GM23338 (cell line): ENCODE results near the gene ATXN8OS. TPM values are rescaled to one million over a fixed set of nuclear protein-coding genes. Genes with fewer than 3 reads are reported as not detected.

ENCODE experiments used
- ATAC-seq: fragments of 200-7000 bp; cut with Tn5 transposase; 3 replicates; pipeline ENCODE4 v1.9.1; 2020
- DNase-seq: peaks from one replicate; pipeline ENCODE4 v3.0.0-alpha.2; 2015; ENCODE audit warnings: low spot score
- H2AFZ ChIP-seq: fragments of 200-600 bp; sonication (generic); 2 replicates; pipeline ENCODE4 v1.8.0; 2016; ENCODE audit warnings: antibody characterized with exemption, mild to moderate bottlenecking, moderate library complexity
- H3F3A ChIP-seq: fragments of 200-600 bp; sonication (generic); replicated peaks from 2 replicates; pipeline ENCODE4 v1.8.0; 2017; ENCODE audit warnings: antibody characterized with exemption, mixed run types, low read depth
- H3K27ac ChIP-seq: fragments of 200-600 bp; sonication (generic); 2 replicates; pipeline ENCODE4 v1.6.1; 2016; ENCODE audit warnings: low read depth
- H3K27me3 ChIP-seq: fragments of 200-600 bp; sonication (generic); 2 replicates; pipeline ENCODE4 v1.8.0; 2016; ENCODE audit warnings: mild to moderate bottlenecking, mixed run types, moderate library complexity; ENCODE audit not compliant: insufficient read depth
- H3K36me3 ChIP-seq: fragments of 200-600 bp; sonication (generic); 2 replicates; pipeline ENCODE4 v1.8.0; 2016; ENCODE audit warnings: mild to moderate bottlenecking; ENCODE audit not compliant: insufficient read depth
- H3K4me1 ChIP-seq: fragments of 200-600 bp; sonication (generic); 2 replicates; pipeline ENCODE4 v1.8.0; 2016; ENCODE audit warnings: mild to moderate bottlenecking, moderate library complexity; ENCODE audit not compliant: insufficient read depth
- H3K4me2 ChIP-seq: fragments of 200-600 bp; sonication (generic); 2 replicates; pipeline ENCODE4 v1.7.1; 2017; ENCODE audit warnings: mixed run types
- H3K4me3 ChIP-seq: fragments of 200-600 bp; sonication (generic); 2 replicates; pipeline ENCODE4 v1.6.1; 2016; ENCODE audit warnings: mixed run types
- H3K79me2 ChIP-seq: fragments of 200-600 bp; sonication (generic); replicated peaks from 2 replicates; pipeline ENCODE4 v1.8.0; 2017; ENCODE audit warnings: mild to moderate bottlenecking; ENCODE audit not compliant: insufficient read depth
- H3K9me2 ChIP-seq: fragments of 200-600 bp; sonication (generic); 2 replicates; pipeline ENCODE4 v1.8.0; 2017; ENCODE audit not compliant: insufficient read depth
- H4K20me1 ChIP-seq: fragments of 200-600 bp; sonication (generic); replicated peaks from 2 replicates; pipeline ENCODE4 v1.8.0; 2017; ENCODE audit warnings: mild to moderate bottlenecking; ENCODE audit not compliant: insufficient read depth
- H3K27ac Mint-ChIP-seq: 2 replicates; pipeline ENCODE4 v1.8.0; 2020; ENCODE audit warnings: inconsistent platforms, mild to moderate bottlenecking, moderate library complexity, mixed read lengths
- H3K27me3 Mint-ChIP-seq: 3 replicates; pipeline ENCODE4 v1.8.0; 2022; ENCODE audit warnings: low read depth, mild to moderate bottlenecking, moderate library complexity, mixed read lengths, inconsistent platforms; ENCODE audit not compliant: insufficient read depth, poor library complexity
- H3K36me3 Mint-ChIP-seq: 3 replicates; pipeline ENCODE4 v1.8.0; 2021; ENCODE audit warnings: low read depth, mild to moderate bottlenecking, inconsistent platforms, moderate library complexity, mixed read lengths
- H3K4me1 Mint-ChIP-seq: 3 replicates; pipeline ENCODE4 v1.8.0; 2020; ENCODE audit warnings: mild to moderate bottlenecking, inconsistent platforms, mixed read lengths
- H3K4me3 Mint-ChIP-seq: 3 replicates; pipeline ENCODE4 v1.8.0; 2021; ENCODE audit warnings: moderate library complexity, mild to moderate bottlenecking, inconsistent platforms, mixed read lengths
- H3K9me3 Mint-ChIP-seq: 3 replicates; pipeline ENCODE4 v1.8.0; 2020; ENCODE audit warnings: moderate library complexity, mild to moderate bottlenecking, inconsistent platforms, mixed read lengths
- EZH2 ChIP-seq: fragments of 200-600 bp; sonication (generic); IDR thresholded peaks from one replicate; pipeline ENCODE4 v1.8.0; 2017; ENCODE audit warnings: antibody characterized with exemption, mild to moderate bottlenecking, low read depth; ENCODE audit not compliant: unreplicated experiment
- STAT1 ChIP-seq: IDR thresholded peaks from one replicate; pipeline ENCODE4 v1.6.1; 2016; ENCODE audit warnings: antibody characterized with exemption; ENCODE audit not compliant: unreplicated experiment
- ZNF114 ChIP-seq: fragments of 250-450 bp; sonication (Bioruptor Pico); IDR thresholded peaks from 2 replicates; pipeline ENCODE4 v1.5.0; 2020; ENCODE audit warnings: mild to moderate bottlenecking, moderate library complexity
- polyA plus RNA-seq: library from polyadenylated mRNA; unstranded; fragments of >200 nt; fragmentation: Nextera tagmentation; extraction: Ambion mirVana; gene quantifications from 2 replicates; pipeline ENCODE4 v1.2.1, GENCODE V29; 2016
- total RNA-seq: library from RNA; depleted of rRNA; stranded (reverse); fragments of >200 nt; shearing (Covaris generic); gene quantifications from 2 replicates; pipeline ENCODE4 v1.2.3, GENCODE V29; 2014
- TF ChIP-seq, protein P1 (sequence below): fragments of 250-450 bp; sonication (Bioruptor Pico); IDR thresholded peaks from 2 replicates; pipeline ENCODE4 v1.5.0; 2020; ENCODE audit warnings: mild to moderate bottlenecking, moderate library complexity
- TF ChIP-seq, protein P2 (sequence below): IDR thresholded peaks from 2 replicates; pipeline ENCODE4 v1.6.1; 2016; ENCODE audit warnings: antibody characterized with exemption
- TF ChIP-seq, protein P3 (sequence below): IDR thresholded peaks from one replicate; pipeline ENCODE4 v1.6.1; 2018; ENCODE audit warnings: antibody characterized with exemption; ENCODE audit not compliant: unreplicated experiment
- TF ChIP-seq, protein P4 (sequence below), 2 experiments: fragments of 200-600 bp in 1 of 2; sonication (generic) in 1 of 2; conservative IDR thresholded peaks; 2 replicates each; pipeline versions ENCODE4 v1.5.1 to v1.6.1; 2016 to 2017; ENCODE audit warnings: antibody characterized with exemption in 2 of 2, low read depth in 2 of 2, mild to moderate bottlenecking in 2 of 2, moderate library complexity in 1 of 2

The ATXN8OS gene
- total and polyA plus RNA-seq, 2 experiments from 2014 or later = not detected

DNA sequence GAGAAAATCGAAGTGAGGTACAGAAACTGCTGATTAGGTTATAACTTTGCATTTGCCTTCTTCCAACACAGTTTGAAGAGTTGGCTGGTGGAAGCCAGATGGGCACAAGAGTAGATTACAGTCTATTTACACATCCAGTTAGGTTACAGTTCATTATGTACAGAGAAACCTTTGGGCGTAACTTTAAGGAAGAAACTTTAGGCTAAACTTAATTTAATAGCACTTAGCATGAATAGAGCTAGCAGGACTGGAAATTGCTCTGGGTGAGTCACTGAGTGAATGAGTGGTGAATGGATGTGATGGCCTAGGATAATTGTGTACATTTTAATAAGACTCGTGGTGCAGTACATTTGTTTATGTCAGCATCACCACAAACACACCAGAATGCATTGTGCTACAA is 63.5 kb downstream of the ATXN8OS start:
- Mint-ChIP-seq H3K27ac (no peak overlapping the region), H3K36me3 (no peaks in the 10 kb centered on the region), H3K27me3 (no peaks in the 10 kb centered on the region), H3K4me3 (no peak overlapping the region), H3K4me1 (peaks cover 4% of the 10 kb centered on the region; the same call in 2 of the 3 replicates), H3K9me3 (no peaks in the 10 kb centered on the region)
- Histone ChIP-seq H3K4me2 (no peak overlapping the region), H4K20me1 (no peaks in the 10 kb centered on the region), H3F3A (no peaks in the 10 kb centered on the region), H3K4me3 (no peak overlapping the region), H3K27ac (no peak overlapping the region), H3K36me3 (no peaks in the 10 kb centered on the region), H2AFZ (no peak overlapping the region), H3K79me2 (no peaks in the 10 kb centered on the region), H3K9me2 (no peaks in the 10 kb centered on the region), H3K27me3 (no peaks in the 10 kb centered on the region), H3K4me1 (no peaks in the 10 kb centered on the region)
- DNase-seq (no peak), ATAC-seq (no peak)
- TF ChIP-seq EZH2 (no peak), STAT1 (no peak), ZNF114 (CRISPR knock-in tag) (no peak)
- TF ChIP-seq, protein P1, sequence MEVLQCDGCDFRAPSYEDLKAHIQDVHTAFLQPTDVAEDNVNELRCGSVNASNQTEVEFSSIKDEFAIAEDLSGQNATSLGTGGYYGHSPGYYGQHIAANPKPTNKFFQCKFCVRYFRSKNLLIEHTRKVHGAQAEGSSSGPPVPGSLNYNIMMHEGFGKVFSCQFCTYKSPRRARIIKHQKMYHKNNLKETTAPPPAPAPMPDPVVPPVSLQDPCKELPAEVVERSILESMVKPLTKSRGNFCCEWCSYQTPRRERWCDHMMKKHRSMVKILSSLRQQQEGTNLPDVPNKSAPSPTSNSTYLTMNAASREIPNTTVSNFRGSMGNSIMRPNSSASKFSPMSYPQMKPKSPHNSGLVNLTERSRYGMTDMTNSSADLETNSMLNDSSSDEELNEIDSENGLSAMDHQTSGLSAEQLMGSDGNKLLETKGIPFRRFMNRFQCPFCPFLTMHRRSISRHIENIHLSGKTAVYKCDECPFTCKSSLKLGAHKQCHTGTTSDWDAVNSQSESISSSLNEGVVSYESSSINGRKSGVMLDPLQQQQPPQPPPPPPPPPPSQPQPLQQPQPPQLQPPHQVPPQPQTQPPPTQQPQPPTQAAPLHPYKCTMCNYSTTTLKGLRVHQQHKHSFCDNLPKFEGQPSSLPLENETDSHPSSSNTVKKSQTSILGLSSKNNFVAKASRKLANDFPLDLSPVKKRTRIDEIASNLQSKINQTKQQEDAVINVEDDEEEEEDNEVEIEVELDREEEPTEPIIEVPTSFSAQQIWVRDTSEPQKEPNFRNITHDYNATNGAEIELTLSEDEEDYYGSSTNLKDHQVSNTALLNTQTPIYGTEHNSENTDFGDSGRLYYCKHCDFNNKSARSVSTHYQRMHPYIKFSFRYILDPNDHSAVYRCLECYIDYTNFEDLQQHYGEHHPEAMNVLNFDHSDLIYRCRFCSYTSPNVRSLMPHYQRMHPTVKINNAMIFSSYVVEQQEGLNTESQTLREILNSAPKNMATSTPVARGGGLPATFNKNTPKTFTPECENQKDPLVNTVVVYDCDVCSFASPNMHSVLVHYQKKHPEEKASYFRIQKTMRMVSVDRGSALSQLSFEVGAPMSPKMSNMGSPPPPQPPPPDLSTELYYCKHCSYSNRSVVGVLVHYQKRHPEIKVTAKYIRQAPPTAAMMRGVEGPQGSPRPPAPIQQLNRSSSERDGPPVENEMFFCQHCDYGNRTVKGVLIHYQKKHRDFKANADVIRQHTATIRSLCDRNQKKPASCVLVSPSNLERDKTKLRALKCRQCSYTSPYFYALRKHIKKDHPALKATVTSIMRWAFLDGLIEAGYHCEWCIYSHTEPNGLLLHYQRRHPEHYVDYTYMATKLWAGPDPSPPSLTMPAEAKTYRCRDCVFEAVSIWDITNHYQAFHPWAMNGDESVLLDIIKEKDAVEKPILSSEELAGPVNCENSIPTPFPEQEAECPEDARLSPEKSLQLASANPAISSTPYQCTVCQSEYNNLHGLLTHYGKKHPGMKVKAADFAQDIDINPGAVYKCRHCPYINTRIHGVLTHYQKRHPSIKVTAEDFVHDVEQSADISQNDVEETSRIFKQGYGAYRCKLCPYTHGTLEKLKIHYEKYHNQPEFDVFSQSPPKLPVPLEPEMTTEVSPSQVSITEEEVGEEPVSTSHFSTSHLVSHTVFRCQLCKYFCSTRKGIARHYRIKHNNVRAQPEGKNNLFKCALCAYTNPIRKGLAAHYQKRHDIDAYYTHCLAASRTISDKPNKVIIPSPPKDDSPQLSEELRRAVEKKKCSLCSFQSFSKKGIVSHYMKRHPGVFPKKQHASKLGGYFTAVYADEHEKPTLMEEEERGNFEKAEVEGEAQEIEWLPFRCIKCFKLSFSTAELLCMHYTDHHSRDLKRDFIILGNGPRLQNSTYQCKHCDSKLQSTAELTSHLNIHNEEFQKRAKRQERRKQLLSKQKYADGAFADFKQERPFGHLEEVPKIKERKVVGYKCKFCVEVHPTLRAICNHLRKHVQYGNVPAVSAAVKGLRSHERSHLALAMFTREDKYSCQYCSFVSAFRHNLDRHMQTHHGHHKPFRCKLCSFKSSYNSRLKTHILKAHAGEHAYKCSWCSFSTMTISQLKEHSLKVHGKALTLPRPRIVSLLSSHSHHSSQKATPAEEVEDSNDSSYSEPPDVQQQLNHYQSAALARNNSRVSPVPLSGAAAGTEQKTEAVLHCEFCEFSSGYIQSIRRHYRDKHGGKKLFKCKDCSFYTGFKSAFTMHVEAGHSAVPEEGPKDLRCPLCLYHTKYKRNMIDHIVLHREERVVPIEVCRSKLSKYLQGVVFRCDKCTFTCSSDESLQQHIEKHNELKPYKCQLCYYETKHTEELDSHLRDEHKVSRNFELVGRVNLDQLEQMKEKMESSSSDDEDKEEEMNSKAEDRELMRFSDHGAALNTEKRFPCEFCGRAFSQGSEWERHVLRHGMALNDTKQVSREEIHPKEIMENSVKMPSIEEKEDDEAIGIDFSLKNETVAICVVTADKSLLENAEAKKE (CRISPR knock-in tag) = no peak
- TF ChIP-seq, protein P2, sequence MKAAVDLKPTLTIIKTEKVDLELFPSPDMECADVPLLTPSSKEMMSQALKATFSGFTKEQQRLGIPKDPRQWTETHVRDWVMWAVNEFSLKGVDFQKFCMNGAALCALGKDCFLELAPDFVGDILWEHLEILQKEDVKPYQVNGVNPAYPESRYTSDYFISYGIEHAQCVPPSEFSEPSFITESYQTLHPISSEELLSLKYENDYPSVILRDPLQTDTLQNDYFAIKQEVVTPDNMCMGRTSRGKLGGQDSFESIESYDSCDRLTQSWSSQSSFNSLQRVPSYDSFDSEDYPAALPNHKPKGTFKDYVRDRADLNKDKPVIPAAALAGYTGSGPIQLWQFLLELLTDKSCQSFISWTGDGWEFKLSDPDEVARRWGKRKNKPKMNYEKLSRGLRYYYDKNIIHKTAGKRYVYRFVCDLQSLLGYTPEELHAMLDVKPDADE = no peak
- TF ChIP-seq, protein P3, sequence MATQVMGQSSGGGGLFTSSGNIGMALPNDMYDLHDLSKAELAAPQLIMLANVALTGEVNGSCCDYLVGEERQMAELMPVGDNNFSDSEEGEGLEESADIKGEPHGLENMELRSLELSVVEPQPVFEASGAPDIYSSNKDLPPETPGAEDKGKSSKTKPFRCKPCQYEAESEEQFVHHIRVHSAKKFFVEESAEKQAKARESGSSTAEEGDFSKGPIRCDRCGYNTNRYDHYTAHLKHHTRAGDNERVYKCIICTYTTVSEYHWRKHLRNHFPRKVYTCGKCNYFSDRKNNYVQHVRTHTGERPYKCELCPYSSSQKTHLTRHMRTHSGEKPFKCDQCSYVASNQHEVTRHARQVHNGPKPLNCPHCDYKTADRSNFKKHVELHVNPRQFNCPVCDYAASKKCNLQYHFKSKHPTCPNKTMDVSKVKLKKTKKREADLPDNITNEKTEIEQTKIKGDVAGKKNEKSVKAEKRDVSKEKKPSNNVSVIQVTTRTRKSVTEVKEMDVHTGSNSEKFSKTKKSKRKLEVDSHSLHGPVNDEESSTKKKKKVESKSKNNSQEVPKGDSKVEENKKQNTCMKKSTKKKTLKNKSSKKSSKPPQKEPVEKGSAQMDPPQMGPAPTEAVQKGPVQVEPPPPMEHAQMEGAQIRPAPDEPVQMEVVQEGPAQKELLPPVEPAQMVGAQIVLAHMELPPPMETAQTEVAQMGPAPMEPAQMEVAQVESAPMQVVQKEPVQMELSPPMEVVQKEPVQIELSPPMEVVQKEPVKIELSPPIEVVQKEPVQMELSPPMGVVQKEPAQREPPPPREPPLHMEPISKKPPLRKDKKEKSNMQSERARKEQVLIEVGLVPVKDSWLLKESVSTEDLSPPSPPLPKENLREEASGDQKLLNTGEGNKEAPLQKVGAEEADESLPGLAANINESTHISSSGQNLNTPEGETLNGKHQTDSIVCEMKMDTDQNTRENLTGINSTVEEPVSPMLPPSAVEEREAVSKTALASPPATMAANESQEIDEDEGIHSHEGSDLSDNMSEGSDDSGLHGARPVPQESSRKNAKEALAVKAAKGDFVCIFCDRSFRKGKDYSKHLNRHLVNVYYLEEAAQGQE = no peak
- TF ChIP-seq, protein P4, sequence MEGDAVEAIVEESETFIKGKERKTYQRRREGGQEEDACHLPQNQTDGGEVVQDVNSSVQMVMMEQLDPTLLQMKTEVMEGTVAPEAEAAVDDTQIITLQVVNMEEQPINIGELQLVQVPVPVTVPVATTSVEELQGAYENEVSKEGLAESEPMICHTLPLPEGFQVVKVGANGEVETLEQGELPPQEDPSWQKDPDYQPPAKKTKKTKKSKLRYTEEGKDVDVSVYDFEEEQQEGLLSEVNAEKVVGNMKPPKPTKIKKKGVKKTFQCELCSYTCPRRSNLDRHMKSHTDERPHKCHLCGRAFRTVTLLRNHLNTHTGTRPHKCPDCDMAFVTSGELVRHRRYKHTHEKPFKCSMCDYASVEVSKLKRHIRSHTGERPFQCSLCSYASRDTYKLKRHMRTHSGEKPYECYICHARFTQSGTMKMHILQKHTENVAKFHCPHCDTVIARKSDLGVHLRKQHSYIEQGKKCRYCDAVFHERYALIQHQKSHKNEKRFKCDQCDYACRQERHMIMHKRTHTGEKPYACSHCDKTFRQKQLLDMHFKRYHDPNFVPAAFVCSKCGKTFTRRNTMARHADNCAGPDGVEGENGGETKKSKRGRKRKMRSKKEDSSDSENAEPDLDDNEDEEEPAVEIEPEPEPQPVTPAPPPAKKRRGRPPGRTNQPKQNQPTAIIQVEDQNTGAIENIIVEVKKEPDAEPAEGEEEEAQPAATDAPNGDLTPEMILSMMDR (conservative IDR thresholded peaks at IDR 0.05; ENCODE audit: low read depth in 2 of 2) = no peak
